Natural killer cell treated with Interleukin-12 subunit alpha and Interleukin-12 subunit beta and Interleukin-15 and Interleukin-18, amount 100 ng/mL, for 72 hours (primary cell): ENCODE measurements around the gene PCBP1. TPM values are rescaled to one million over a fixed set of nuclear protein-coding genes. Genes with fewer than 3 reads are reported as not detected.
"Not testable (repeated sequence)": the region's sequence is repeated elsewhere in the genome, so short reads cannot be mapped to it uniquely, and the experiment has no call there.

Experiments used
- ATAC-seq, 2 donors: fragments of 150-1000 bp; cut with Tn5 transposase in 1 of 2; sonication (Bioruptor Pico), chemical (Tn5 transposase) in 1 of 2; 2 replicates each; pipeline ENCODE4 v1.10.0; 2021
- DNase-seq: peaks from one replicate; pipeline ENCODE4 v3.0.0; 2022; ENCODE audit warnings: low spot score
- H3K27ac Mint-ChIP-seq, 2 donors: 1 replicate in 1 of 2; 2 replicates in 1 of 2; pipeline ENCODE4 v1.8.0; 2022; ENCODE audit warnings: mixed read lengths in 2 of 2, mild to moderate bottlenecking in 1 of 2, moderate library complexity in 1 of 2
- H3K27me3 Mint-ChIP-seq, 2 donors: 1 replicate in 1 of 2; 2 replicates in 1 of 2; pipeline ENCODE4 v1.8.0; 2022; ENCODE audit warnings: mixed read lengths in 2 of 2
- H3K36me3 Mint-ChIP-seq: one replicate; pipeline ENCODE4 v1.8.0; 2022; ENCODE audit warnings: mixed read lengths
- H3K4me1 Mint-ChIP-seq, 2 donors: 1 replicate in 1 of 2; 2 replicates in 1 of 2; pipeline ENCODE4 v1.8.0; 2022; ENCODE audit warnings: low read depth in 2 of 2, mixed read lengths in 2 of 2, mild to moderate bottlenecking in 1 of 2
- H3K4me3 Mint-ChIP-seq: one replicate; pipeline ENCODE4 v1.8.0; 2022; ENCODE audit warnings: mixed read lengths
- H3K9me3 Mint-ChIP-seq: 2 replicates; pipeline ENCODE4 v1.8.0; 2022; ENCODE audit warnings: mixed read lengths
- total RNA-seq, 2 donors: library from RNA; stranded (reverse); gene quantifications; one replicate each; pipeline ENCODE4 v1.2.3, GENCODE V29; 2022

The PCBP1 gene
- total RNA-seq, 2 donors from 2014 or later: 357 to 363 TPM

DNA sequence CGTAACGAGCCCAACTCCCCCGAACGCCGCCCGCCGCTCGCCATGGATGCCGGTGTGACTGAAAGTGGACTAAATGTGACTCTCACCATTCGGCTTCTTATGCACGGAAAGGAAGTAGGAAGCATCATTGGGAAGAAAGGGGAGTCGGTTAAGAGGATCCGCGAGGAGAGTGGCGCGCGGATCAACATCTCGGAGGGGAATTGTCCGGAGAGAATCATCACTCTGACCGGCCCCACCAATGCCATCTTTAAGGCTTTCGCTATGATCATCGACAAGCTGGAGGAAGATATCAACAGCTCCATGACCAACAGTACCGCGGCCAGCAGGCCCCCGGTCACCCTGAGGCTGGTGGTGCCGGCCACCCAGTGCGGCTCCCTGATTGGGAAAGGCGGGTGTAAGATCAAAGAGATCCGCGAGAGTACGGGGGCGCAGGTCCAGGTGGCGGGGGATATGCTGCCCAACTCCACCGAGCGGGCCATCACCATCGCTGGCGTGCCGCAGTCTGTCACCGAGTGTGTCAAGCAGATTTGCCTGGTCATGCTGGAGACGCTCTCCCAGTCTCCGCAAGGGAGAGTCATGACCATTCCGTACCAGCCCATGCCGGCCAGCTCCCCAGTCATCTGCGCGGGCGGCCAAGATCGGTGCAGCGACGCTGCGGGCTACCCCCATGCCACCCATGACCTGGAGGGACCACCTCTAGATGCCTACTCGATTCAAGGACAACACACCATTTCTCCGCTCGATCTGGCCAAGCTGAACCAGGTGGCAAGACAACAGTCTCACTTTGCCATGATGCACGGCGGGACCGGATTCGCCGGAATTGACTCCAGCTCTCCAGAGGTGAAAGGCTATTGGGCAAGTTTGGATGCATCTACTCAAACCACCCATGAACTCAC is 673 bp downstream of the PCBP1 start:
- H3K4me1 Mint-ChIP-seq: peaks cover 53 to 59% of the 10 kb centered on the region in 2 donors
- H3K4me3 Mint-ChIP-seq: peak overlapping the region; percentile 99
- ATAC-seq (peak in 1 of 2 donors; percentile 19), DNase-seq (peak; percentile 65)
- peaks cover 35% of the 10 kb centered on the region for H3K36me3 Mint-ChIP-seq
- H3K27me3 Mint-ChIP-seq: no peaks in the 10 kb centered on the region
- peak overlapping the region; percentile 100 for H3K27ac Mint-ChIP-seq
- H3K9me3 Mint-ChIP-seq: no peaks in the 10 kb centered on the region

GRCh38 chr2:70088598-70089219 is 1.4 kb downstream of the PCBP1 start:
- H3K9me3 Mint-ChIP-seq: no peaks in the 10 kb centered on the region
- DNase-seq (no peak), ATAC-seq (no peak)
- H3K4me3 Mint-ChIP-seq: peak overlapping the region; percentile 99
- H3K27me3 Mint-ChIP-seq: no peaks in the 10 kb centered on the region
- H3K36me3 Mint-ChIP-seq: peaks cover 28% of the 10 kb centered on the region
- peaks cover 51% of the 10 kb centered on the region in 2 donors for H3K4me1 Mint-ChIP-seq
- H3K27ac Mint-ChIP-seq: peak overlapping the region; percentile 100

DNA sequence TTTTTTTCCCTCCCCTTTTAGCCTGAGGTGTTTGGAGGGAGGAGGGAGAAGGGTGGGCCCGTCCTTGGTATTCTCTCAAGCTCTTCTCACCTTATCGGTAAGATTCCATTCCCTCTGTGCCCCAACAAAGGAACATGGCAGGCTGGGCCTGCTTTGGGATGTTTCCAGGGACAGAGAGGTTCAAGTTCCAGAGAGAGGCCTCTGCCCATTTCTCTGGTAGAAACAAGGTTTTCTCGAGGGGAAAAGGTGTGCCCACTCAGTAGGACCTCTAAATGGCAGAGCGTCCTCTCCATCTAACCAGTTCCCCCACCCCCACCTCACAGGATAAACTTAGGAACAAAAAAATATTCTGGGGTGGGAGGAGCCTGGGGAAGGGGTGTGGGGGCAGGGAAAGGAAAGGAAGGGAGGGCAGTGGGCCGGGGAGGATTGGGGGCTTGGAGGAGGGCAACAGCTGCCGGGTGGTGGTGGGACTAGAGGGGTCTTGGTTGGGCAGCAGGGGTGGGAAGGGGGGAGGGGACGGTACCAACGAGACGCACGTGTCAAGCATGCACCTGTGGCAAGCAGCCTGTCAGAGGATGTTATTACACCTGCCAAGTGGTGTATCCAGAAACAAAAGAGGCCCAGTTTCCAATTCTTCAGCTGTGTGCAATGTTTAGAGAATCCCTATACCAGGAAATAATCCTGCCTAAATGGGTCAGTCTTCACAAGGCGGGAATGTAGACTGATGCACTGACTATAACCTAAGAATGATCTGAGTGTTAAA is 2.1 kb downstream of the PCBP1 start:
- no peak for ATAC-seq
- peak overlapping the region; percentile 100 for H3K27ac Mint-ChIP-seq
- DNase-seq: no peak
- peaks cover 25% of the 10 kb centered on the region for H3K36me3 Mint-ChIP-seq
- H3K4me1 Mint-ChIP-seq: peaks cover 49 to 53% of the 10 kb centered on the region in 2 donors
- no peaks in the 10 kb centered on the region for H3K9me3 Mint-ChIP-seq
- H3K4me3 Mint-ChIP-seq: peak overlapping the region; percentile 99
- H3K27me3 Mint-ChIP-seq: no peaks in the 10 kb centered on the region

DNA sequence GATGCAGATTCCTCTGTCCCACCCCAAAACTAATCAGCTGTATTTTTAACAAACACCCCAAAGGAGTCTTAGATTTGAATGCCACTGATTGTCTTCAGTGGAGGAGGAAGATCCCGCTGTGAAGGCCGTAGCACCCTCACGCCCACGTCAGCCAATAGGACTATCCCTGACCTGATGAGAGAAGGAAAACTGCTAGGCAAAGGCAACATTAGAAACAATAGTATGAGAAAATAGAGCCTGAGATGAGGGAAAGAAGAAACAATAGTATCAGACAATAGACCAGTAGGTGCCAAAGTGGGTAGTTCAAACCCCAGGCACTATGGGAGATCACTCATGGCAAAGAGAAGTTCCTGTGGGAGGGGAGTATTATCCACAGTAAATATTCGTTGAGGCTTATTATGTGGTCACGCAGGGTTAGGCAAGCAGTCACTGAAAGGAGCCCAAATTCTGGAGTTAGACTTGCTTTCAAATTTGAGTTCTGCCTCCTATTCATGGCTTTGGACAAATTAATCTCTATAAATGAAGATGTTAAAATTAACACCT is 2.8 kb downstream of the PCBP1 start:
- Mint-ChIP-seq H3K27me3 (no peaks in the 10 kb centered on the region), H3K4me1 (peaks cover 51 to 56% of the 10 kb centered on the region in 2 donors), H3K9me3 (no peaks in the 10 kb centered on the region), H3K4me3 (peak overlapping the region; percentile 99), H3K27ac (peak overlapping the region; percentile 100), H3K36me3 (peaks cover 25% of the 10 kb centered on the region)
- ATAC-seq (no peak), DNase-seq (no peak)

DNA sequence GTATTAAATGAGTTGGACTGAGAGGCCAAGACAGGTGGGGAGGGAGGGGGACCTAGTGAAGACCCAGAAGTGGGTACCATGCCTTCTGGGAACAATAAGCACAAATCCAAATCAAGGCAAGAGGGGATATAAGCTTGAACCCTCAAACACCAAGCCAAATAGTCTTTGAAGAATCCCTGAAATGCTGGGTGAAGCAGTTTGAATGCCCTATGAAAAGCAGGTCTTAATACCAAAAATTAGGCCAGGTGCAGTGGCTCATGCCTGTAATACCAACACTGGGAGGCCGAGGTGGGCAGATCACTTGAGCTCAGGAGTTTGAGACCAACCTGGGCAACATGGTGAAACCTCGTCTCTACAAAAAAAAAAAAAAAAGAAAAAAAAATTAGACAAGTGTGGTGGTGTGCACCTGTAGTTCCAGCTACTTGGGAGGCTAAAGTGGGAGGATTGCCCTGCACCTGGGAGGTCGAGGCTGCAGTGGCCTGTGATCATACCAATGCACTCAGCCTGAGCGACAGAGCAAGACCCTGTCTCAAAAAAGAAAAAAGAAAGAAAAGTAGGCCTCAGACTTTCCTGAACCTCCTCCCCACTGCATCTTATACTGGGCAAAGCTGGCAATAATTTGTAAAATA is 3.5 kb downstream of the PCBP1 start:
- no peak for ATAC-seq
- H3K36me3 Mint-ChIP-seq: peaks cover 25% of the 10 kb centered on the region
- DNase-seq: no peak
- H3K27ac Mint-ChIP-seq: peak overlapping the region; percentile 100
- peaks cover 51 to 56% of the 10 kb centered on the region in 2 donors for H3K4me1 Mint-ChIP-seq
- peak overlapping the region; percentile 99 for H3K4me3 Mint-ChIP-seq
- no peaks in the 10 kb centered on the region for H3K9me3 Mint-ChIP-seq
- no peaks in the 10 kb centered on the region for H3K27me3 Mint-ChIP-seq

- ATAC-seq (no peak), DNase-seq (no peak)
- Mint-ChIP-seq H3K27me3 (no peaks in the 10 kb centered on the region), H3K4me1 (peaks cover 47 to 52% of the 10 kb centered on the region in 2 donors), H3K9me3 (no peaks in the 10 kb centered on the region), H3K36me3 (peaks cover 25% of the 10 kb centered on the region), H3K27ac (peak overlapping the region; percentile 43 to 100), H3K4me3 (peak overlapping the region; percentile 33)
Measured at GRCh38 chr2:70091364-70091763, 4.1 kb downstream of the PCBP1 start.

- ATAC-seq: no peak
- Mint-ChIP-seq H3K36me3 (peaks cover 25% of the 10 kb centered on the region), H3K27ac (peak overlapping the region; percentile 43 to 100), H3K4me1 (peaks cover 45 to 52% of the 10 kb centered on the region in 2 donors), H3K9me3 (no peaks in the 10 kb centered on the region), H3K27me3 (no peaks in the 10 kb centered on the region), H3K4me3 (peak overlapping the region; percentile 33)
- DNase-seq: no peak
Measured at GRCh38 chr2:70091816-70092215, 4.5 kb downstream of the PCBP1 start.

GRCh38 chr2:70092576-70093243 is 5.4 kb downstream of the PCBP1 start:
- H3K36me3 Mint-ChIP-seq: peaks cover 23% of the 10 kb centered on the region
- not testable (repeated sequence) for H3K9me3 Mint-ChIP-seq, ATAC-seq, H3K27me3 Mint-ChIP-seq, H3K4me3 Mint-ChIP-seq, DNase-seq
- H3K4me1 Mint-ChIP-seq: peaks cover 41 to 49% of the 10 kb centered on the region in 2 donors
- peak overlapping the region in 1 of 2 donors; percentile 97 for H3K27ac Mint-ChIP-seq

GRCh38 chr2:70094171-70094977 is 7.1 kb downstream of the PCBP1 start:
- Mint-ChIP-seq H3K4me1 (peaks cover 41 to 43% of the 10 kb centered on the region in 2 donors), H3K36me3 (peaks cover 9% of the 10 kb centered on the region), H3K27me3 (no peaks in the 10 kb centered on the region), H3K9me3 (no peaks in the 10 kb centered on the region), H3K4me3 (peak overlapping the region; percentile 77), H3K27ac (peak overlapping the region; percentile 96 to 97)
- DNase-seq (no peak), ATAC-seq (peak; percentile 56 to 62)

DNA sequence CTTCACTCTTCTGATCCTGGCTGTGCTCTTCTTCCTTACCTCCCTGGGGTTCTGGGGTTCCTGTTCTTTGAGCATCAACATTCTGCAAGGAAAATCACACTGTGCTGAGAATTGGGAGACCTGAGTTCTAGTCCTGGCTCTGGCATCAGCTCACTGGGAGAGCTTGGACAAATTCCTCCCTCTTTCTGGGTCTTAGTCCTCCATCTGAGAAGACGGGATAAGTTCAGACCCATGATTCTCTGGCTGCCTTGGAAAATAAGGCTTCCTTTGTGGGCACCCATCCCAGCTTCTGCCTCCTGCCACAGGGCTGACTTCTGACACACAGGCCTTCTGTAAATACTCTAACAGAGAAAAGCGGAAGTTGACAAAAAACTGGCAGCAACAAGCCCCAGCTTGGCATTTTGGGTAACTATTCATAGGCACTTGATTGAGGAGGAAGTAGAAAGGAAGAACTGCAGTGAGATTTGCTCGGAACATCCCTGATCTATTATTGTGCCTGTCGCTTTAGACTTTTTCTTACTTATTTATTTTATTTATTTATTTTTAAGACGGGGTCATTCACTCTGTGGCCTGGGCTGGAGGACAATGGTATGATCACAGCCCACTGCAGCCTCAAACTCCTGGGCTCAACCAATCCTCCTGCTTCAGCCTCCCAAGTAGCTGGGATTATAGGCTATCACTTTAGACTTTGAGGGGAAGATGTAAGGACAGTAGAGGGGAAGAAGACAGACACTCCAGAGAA is 7.9 kb downstream of the PCBP1 start:
- no peaks in the 10 kb centered on the region for H3K27me3 Mint-ChIP-seq
- peaks cover 38% of the 10 kb centered on the region in 2 donors for H3K4me1 Mint-ChIP-seq
- H3K36me3 Mint-ChIP-seq: peaks cover 4% of the 10 kb centered on the region
- peak; percentile 70 to 80 for ATAC-seq
- H3K9me3 Mint-ChIP-seq: no peaks in the 10 kb centered on the region
- H3K4me3 Mint-ChIP-seq: peak overlapping the region; percentile 77
- peak overlapping the region; percentile 96 to 97 for H3K27ac Mint-ChIP-seq
- no peak for DNase-seq

- Mint-ChIP-seq H3K9me3 (no peaks in the 10 kb centered on the region), H3K4me1 (peaks cover 32% of the 10 kb centered on the region in 2 donors), H3K27me3 (no peaks in the 10 kb centered on the region), H3K36me3 (no peaks in the 10 kb centered on the region), H3K27ac (peak overlapping the region; percentile 96 to 97), H3K4me3 (peak overlapping the region; percentile 43)
- DNase-seq (no peak), ATAC-seq (no peak)
Measured at GRCh38 chr2:70095720-70096670, 8.7 kb downstream of the PCBP1 start.
